GM18508 (cell line): ENCODE results near the gene TTYH2.

Source experiments
- ATAC-seq: cut with Tn5 transposase; IDR thresholded peaks from one replicate; pipeline ENCODE4 v1.9.1; 2021; ENCODE audit warnings: moderate number of reproducible peaks; ENCODE audit not compliant: insufficient read depth, unreplicated experiment

TTYH2 gene

DNA sequence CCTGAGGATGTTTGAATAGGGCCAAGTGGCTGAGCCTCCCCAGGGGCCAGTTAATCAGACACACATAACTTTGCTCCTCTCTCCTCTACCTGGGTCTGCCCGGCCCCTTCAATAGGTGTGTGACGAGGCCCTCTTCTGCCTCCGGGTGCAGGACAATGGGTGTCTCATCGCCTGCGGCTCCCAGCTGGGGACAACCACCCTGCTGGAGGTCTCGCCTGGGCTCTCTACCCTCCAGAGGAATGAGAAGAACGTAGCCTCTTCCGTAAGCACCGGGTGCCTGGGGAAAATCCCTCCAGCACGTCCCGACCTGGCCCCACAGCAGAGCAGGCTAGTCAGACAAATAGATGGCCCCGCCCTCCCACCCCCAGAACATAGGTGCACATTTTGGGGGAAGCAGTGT is 96.5 kb downstream of the TTYH2 start:
- ATAC-seq = no peak
